Gastrocnemius medialis (tissue), 4 donors: Measurements from ENCODE around the gene KPNA4. TPM values are rescaled to one million over a fixed set of nuclear protein-coding genes. Genes with fewer than 3 reads are reported as not detected.

ENCODE experiments used
- ATAC-seq, 2 donors: fragments of 150-250 bp; one replicate each; pipeline ENCODE4 v1.9.1; 2016
- DNase-seq, 2 donors: peaks; one replicate each; pipeline ENCODE4 v3.0.0-alpha.2; 2019
- H3K27ac ChIP-seq, 4 donors: fragments of 200-600 bp; sonication (generic); 1 replicate in 1 of 4; 2 replicates in 3 of 4; pipeline ENCODE4 v1.5.1; 2016 to 2018; ENCODE audit warnings: mild to moderate bottlenecking in 2 of 4, moderate library complexity in 1 of 4
- H3K27me3 ChIP-seq, 3 donors: fragments of 200-600 bp; sonication (generic) in 2 of 3; 1 replicate in 1 of 3; 2 replicates in 2 of 3; pipeline versions ENCODE4 v1.5.1 to v1.6.0; 2016 to 2019; ENCODE audit warnings: mild to moderate bottlenecking in 1 of 3, moderate library complexity in 1 of 3
- H3K36me3 ChIP-seq, 2 donors: fragments of 200-600 bp; sonication (generic) in 1 of 2; one replicate each; pipeline ENCODE4 v1.5.1; 2017 to 2018
- H3K4me1 ChIP-seq, 2 donors: fragments of 200-600 bp; sonication (generic) in 1 of 2; one replicate each; pipeline ENCODE4 v1.5.1; 2016 to 2017; ENCODE audit warnings: mild to moderate bottlenecking in 2 of 2
- H3K4me3 ChIP-seq, 4 donors: fragments of 200-600 bp; sonication (generic) in 3 of 4; 1 replicate in 1 of 4; 2 replicates in 3 of 4; pipeline ENCODE4 v1.5.1; 2016 to 2019; ENCODE audit warnings: mild to moderate bottlenecking in 2 of 4
- H3K9me3 ChIP-seq, 3 donors: fragments of 200-600 bp; sonication (generic) in 2 of 3; 1 replicate in 1 of 3; 2 replicates in 2 of 3; pipeline ENCODE4 v1.5.1; 2016 to 2019
- POLR2A ChIP-seq, 2 donors: fragments of 450-650 bp; IDR thresholded peaks; one replicate each; pipeline ENCODE4 v1.6.1; 2017; ENCODE audit warnings: antibody characterized with exemption in 2 of 2, mild to moderate bottlenecking in 2 of 2, moderate library complexity in 2 of 2
- in situ Hi-C, 4 donors: fragments of 200-750 bp; cut with MboI; loops; one replicate each; pipeline versions ENCODE4 v1.15.0 to v1.8.0; 2017; ENCODE audit warnings: low sequenced_read_pairs in 4 of 4
- intact Hi-C: fragments of 100-400 bp; cut with DNase I; formaldehyde crosslinking; loops from one replicate; pipeline ENCODE4 v1.15.1; 2023; ENCODE audit warnings: low total_unique reads
- total RNA-seq, 4 donors: library from RNA; depleted of rRNA; stranded (reverse); fragments of >200 nt; gene quantifications; one replicate each; pipeline versions ENCODE4 v1.1.0 to v1.2.3, GENCODE V29; 2016
- TF ChIP-seq, protein P1 (sequence below), 5 experiments: fragments of 450-650 bp in 3 of 5; fragments of 200-600 bp in 2 of 5; sonication (generic) in 2 of 5; IDR thresholded peaks in 4 of 5; conservative IDR thresholded peaks in 1 of 5; 1 replicate in 4 of 5; 2 replicates in 1 of 5; pipeline ENCODE4 v1.5.1; 2016 to 2019; ENCODE audit warnings: antibody characterized with exemption in 5 of 5, mild to moderate bottlenecking in 3 of 5, moderate library complexity in 3 of 5

KPNA4 gene
- total RNA-seq, 4 donors from 2014 or later, result 78.9 to 126 (median 86.0) TPM

DNA sequence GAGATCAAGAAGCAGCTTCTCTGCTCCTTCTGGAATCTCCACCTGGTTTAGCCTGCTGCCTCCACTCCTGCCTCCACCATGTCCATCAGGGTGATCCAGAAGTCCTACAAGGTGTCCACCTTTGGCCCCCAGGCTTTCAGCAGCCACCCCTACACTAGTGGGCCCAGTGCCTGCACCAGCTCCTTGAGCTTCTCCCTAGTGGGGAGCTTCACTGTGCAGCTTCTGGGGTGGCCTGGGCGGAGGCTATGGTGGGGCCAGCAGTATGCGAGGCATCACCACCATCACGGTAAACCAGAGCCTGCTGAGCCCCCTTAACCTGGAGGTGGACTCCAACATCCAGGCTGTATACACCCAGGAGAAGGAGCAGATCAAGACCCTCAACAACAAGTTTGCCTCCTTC, 2.4 kb upstream of the KPNA4 start:
- Histone ChIP-seq H3K9me3 (no peaks in the 10 kb centered on the region), H3K4me3 (no peak overlapping the region), H3K4me1 (peaks cover 31 to 35% of the 10 kb centered on the region in 2 donors), H3K36me3 (peaks cover 0 to 11% of the 10 kb centered on the region in 2 donors), H3K27ac (no peak overlapping the region), H3K27me3 (no peaks in the 10 kb centered on the region)
- intact Hi-C loops, result loop anchor here (5.0 to 10.0 kb wide), 8 partner anchors 50 to 743 kb away; partner anchors contain the start of genes IFT80, PPM1L and SMC4
- DNase-seq (no peak), ATAC-seq (no peak)
- no peak for TF ChIP-seq POLR2A (IDR thresholded peaks at IDR 0.05)
- TF ChIP-seq, protein P1, sequence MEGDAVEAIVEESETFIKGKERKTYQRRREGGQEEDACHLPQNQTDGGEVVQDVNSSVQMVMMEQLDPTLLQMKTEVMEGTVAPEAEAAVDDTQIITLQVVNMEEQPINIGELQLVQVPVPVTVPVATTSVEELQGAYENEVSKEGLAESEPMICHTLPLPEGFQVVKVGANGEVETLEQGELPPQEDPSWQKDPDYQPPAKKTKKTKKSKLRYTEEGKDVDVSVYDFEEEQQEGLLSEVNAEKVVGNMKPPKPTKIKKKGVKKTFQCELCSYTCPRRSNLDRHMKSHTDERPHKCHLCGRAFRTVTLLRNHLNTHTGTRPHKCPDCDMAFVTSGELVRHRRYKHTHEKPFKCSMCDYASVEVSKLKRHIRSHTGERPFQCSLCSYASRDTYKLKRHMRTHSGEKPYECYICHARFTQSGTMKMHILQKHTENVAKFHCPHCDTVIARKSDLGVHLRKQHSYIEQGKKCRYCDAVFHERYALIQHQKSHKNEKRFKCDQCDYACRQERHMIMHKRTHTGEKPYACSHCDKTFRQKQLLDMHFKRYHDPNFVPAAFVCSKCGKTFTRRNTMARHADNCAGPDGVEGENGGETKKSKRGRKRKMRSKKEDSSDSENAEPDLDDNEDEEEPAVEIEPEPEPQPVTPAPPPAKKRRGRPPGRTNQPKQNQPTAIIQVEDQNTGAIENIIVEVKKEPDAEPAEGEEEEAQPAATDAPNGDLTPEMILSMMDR (IDR thresholded peaks at IDR 0.05 in 4 of 5, conservative IDR thresholded peaks at IDR 0.05 in 1 of 5), result no peak
- in situ Hi-C loops, result loop anchor here in 2 of 4 donors (10.0 kb wide), 1 partner anchor 187 kb away; the partner anchor contains the start of gene PPM1L (in 2 of the 2)

- TF ChIP-seq POLR2A (IDR thresholded peaks at IDR 0.05), result no peak
- TF ChIP-seq, protein P1 (IDR thresholded peaks at IDR 0.05 in 4 of 5, conservative IDR thresholded peaks at IDR 0.05 in 1 of 5), result no peak
- H3K27ac ChIP-seq, result peak overlapping the region; percentile 97 to 100 (median 98)
- H3K9me3 ChIP-seq, result no peaks in the 10 kb centered on the region
- H3K4me3 ChIP-seq, result peak overlapping the region; percentile 84 to 99 (median 94)
- H3K4me1 ChIP-seq, result peaks cover 44 to 48% of the 10 kb centered on the region in 2 donors
- intact Hi-C loops (loop anchor here (5.0 to 10.0 kb wide), 8 partner anchors 51 to 742 kb away; partner anchors contain the start of genes IFT80, PPM1L and SMC4), in situ Hi-C loops (loop anchor here in 2 of 4 donors (10.0 kb wide), 1 partner anchor 188 kb away; the partner anchor contains the start of gene PPM1L (in 2 of the 2))
- DNase-seq (no peak), ATAC-seq (no peak)
- peaks cover 0 to 11% of the 10 kb centered on the region in 2 donors for H3K36me3 ChIP-seq
- no peaks in the 10 kb centered on the region for H3K27me3 ChIP-seq
Observed at GRCh38 chr3:160566499-160566898, 1.1 kb upstream of the KPNA4 start.

GRCh38 chr3:160564949-160565441, 376 bp downstream of the KPNA4 start:
- H3K9me3 ChIP-seq, result no peaks in the 10 kb centered on the region
- intact Hi-C loops (loop anchor here (5.0 to 10.0 kb wide), 9 partner anchors 52 to 740 kb away; partner anchors contain the start of genes IFT80, NMD3, PPM1L and SMC4), in situ Hi-C loops (loop anchor here in 2 of 4 donors (10.0 kb wide), 1 partner anchor 190 kb away; the partner anchor contains the start of gene PPM1L (in 2 of the 2))
- peak; percentile 38 to 54 for DNase-seq
- H3K4me3 ChIP-seq, result peak overlapping the region; percentile 65 to 99 (median 94)
- H3K4me1 ChIP-seq, result peaks cover 56 to 59% of the 10 kb centered on the region in 2 donors
- TF ChIP-seq POLR2A (IDR thresholded peaks at IDR 0.05), result no peak
- TF ChIP-seq, protein P1 (IDR thresholded peaks at IDR 0.05 in 4 of 5, conservative IDR thresholded peaks at IDR 0.05 in 1 of 5), result no peak
- peak; percentile 45 to 55 for ATAC-seq
- peaks cover 0 to 11% of the 10 kb centered on the region in 2 donors for H3K36me3 ChIP-seq
- peak overlapping the region; percentile 97 to 100 (median 98) for H3K27ac ChIP-seq
- no peaks in the 10 kb centered on the region for H3K27me3 ChIP-seq

DNA sequence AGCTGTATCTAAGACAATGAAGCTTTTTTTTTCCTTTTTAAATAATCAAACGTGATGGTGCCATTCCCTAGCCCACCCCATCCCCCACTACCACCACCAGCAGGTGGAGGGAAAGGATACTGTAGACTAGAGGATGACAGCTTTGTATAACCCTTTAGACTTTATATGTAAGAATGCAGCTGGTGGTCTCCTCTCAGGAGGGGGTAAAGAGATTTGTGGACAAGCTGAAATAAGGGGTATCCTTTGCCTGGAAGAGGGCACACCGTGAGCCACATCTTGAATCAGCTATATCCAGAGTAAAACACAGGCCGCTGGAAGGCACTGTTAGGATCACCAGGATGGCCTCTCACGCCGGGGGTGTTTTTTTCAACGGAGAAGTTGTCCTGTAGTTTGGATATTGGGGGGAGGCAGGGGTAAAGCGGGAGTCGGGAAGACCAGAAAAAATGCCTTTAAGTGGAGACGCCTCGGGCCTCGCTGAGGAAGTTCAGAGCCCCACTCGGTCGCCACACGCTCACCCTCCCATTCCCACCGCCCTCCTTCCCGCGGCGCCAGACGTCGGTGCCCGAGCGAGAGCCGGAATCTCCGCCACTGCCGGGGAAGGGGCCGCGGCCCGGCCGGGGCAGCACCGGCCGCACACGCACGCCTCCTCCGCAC, 986 bp downstream of the KPNA4 start:
- Histone ChIP-seq H3K27me3 (no peaks in the 10 kb centered on the region), H3K9me3 (no peaks in the 10 kb centered on the region), H3K4me1 (peaks cover 57 to 63% of the 10 kb centered on the region in 2 donors), H3K36me3 (peaks cover 0 to 11% of the 10 kb centered on the region in 2 donors), H3K27ac (peak overlapping the region; percentile 97 to 100 (median 98)), H3K4me3 (peak overlapping the region; percentile 71 to 99 (median 94))
- in situ Hi-C loops, result loop anchor here in 2 of 4 donors (10.0 kb wide), 1 partner anchor 190 kb away; the partner anchor contains the start of gene PPM1L (in 2 of the 2)
- intact Hi-C loops, result loop anchor here (5.0 to 10.0 kb wide), 6 partner anchors 170 to 740 kb away; partner anchors contain the start of genes IFT80, NMD3 and SMC4
- peak in 1 of 2 donors; percentile 15 for ATAC-seq
- no peak for TF ChIP-seq POLR2A (IDR thresholded peaks at IDR 0.05)
- TF ChIP-seq, protein P1 (IDR thresholded peaks at IDR 0.05 in 4 of 5, conservative IDR thresholded peaks at IDR 0.05 in 1 of 5), result no peak
- no peak for DNase-seq
